ENCODE measurements around the gene MX2.

- peak; percentile 27 to 48 for TF ChIP-seq CTCF (conservative IDR thresholded peaks at IDR 0.05; ENCODE audit: low read depth in 2 of 2)
- TF ChIP-seq ETS1 (IDR thresholded peaks at IDR 0.05), result no peak
- TF ChIP-seq EZH2 (IDR thresholded peaks at IDR 0.05; ENCODE audit: low read depth, unreplicated experiment), result no peak
- TF ChIP-seq POLR2AphosphoS5 (IDR thresholded peaks at IDR 0.05; ENCODE audit: low read depth), result no peak
- TF ChIP-seq REST (IDR thresholded peaks at IDR 0.05; ENCODE audit: unreplicated experiment), result no peak
- no peak for TF ChIP-seq EZH2phosphoT487 (IDR thresholded peaks at IDR 0.05; ENCODE audit: unreplicated experiment)
- TF ChIP-seq ZNF331 (CRISPR knock-in tag; IDR thresholded peaks at IDR 0.05; ENCODE audit: low read depth), result no peak
- TF ChIP-seq CREB1 (CRISPR knock-in tag; IDR thresholded peaks at IDR 0.05; ENCODE audit: low read depth), result no peak
- TF ChIP-seq NANOG (IDR thresholded peaks at IDR 0.05; ENCODE audit: borderline replicate concordance), result no peak
These were observed 1.6 kb upstream of the MX2 start for GRCh38 chr21:41360072-41360821.
